Ovary (tissue), 3 donors: ENCODE measurements around the gene CSTF1.
A peak's percentile ranks its signal among the peaks of the same experiment; 100 is the strongest.

Source experiments
- CTCF ChIP-seq, 3 donors: fragments of 450-650 bp in 2 of 3; fragments of 200-600 bp in 1 of 3; IDR thresholded peaks; one replicate each; pipeline versions ENCODE4 v1.5.1 to v1.8.0; 2016 to 2022; ENCODE audit warnings: antibody characterized with exemption in 3 of 3, mild to moderate bottlenecking in 1 of 3
- POLR2A ChIP-seq: fragments of 450-650 bp; IDR thresholded peaks from one replicate; pipeline ENCODE4 v1.6.1; 2017; ENCODE audit warnings: antibody characterized with exemption, mild to moderate bottlenecking, moderate library complexity
- donor health status: DM: no; HTN: no; CAD: no.

- peak; percentile 45 to 60 (median 58) for TF ChIP-seq CTCF (IDR thresholded peaks at IDR 0.05)
- TF ChIP-seq POLR2A, result no peak
Measured at GRCh38 chr20:56400001-56400640, 7.7 kb downstream of the CSTF1 start.
